ENCODE results near the gene TJAP1. TPM values are rescaled to one million over a fixed set of nuclear protein-coding genes. Genes with fewer than 3 reads are reported as not detected.

TJAP1 gene
- total and polyA plus RNA-seq, 2 of the 8 experiments (the other 6 are each of a cell fraction or from before 2014, with no cell fraction given): 30.7 to 40.4 TPM

DNA sequence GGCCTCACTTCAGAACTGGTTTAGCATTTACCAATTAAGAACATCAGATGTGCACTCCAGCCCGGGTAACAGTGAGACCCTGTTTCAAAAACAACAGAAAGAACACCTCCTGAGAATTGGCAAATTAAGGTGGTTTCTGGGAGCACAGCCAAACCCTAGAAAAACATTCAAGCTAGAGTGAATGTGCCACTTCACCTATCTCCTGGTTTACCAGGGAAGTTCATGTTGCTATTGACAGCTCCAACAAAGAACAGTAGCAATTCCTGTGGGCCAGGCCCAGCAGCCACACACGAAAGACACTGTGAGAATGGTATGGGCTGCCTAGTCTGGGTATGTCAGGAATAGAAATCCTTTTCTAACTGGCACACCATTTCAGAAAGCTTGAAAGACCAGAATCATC, 44.5 kb downstream of the TJAP1 start:
- Histone ChIP-seq H2AFZ (ENCODE audit: low read length) (no peak overlapping the region), H2BK12ac (ENCODE audit: low read depth, low read length) (no peak overlapping the region), H4K91ac (replicated peaks; ENCODE audit: insufficient read length, low read length) (no peak overlapping the region), H2AK5ac (ENCODE audit: low read depth, low read length) (no peak overlapping the region), H2BK120ac (replicated peaks; ENCODE audit: low read depth, low read length) (no peak overlapping the region), H3K56ac (replicated peaks; ENCODE audit: insufficient read length, low read depth, low read length) (no peak overlapping the region), H2BK20ac (ENCODE audit: low read length) (no peak overlapping the region), H3K27ac (ENCODE audit: low read depth, low read length) (no peak overlapping the region), H3K4me1 (replicated peaks in 1 of 4; ENCODE audit: control insufficient read depth in 3 of 4, insufficient read depth in 4 of 4, low read length in 3 of 4) (peaks cover 0 to 7% (median 3%) of the 10 kb centered on the region in 4 experiments; a peak in 3 of 7 replicates), H3K23me2 (ENCODE audit: low read depth, low read length) (peaks cover 6% of the 10 kb centered on the region; the same call in 1 of the 2 replicates), H3K27me3 (replicated peaks in 1 of 4; ENCODE audit: control insufficient read depth in 3 of 4, extremely low read depth in 1 of 4, insufficient read depth in 3 of 4, low read length in 3 of 4) (no peaks in the 10 kb centered on the region), H4K8ac (ENCODE audit: extremely low read depth, insufficient read depth, low read length) (no peak overlapping the region), H4K20me1 (replicated peaks in 1 of 2; ENCODE audit: control insufficient read depth in 1 of 2, insufficient read depth in 2 of 2, low read length in 2 of 2) (peaks cover 7 to 10% of the 10 kb centered on the region in 2 experiments), H3K79me2 (ENCODE audit: control insufficient read depth in 1 of 2, insufficient read depth in 2 of 2, low read length in 2 of 2) (peaks cover 13 to 26% of the 10 kb centered on the region in 2 experiments), H3K14ac (ENCODE audit: insufficient read length) (no peak overlapping the region), H2BK15ac (ENCODE audit: low read length) (no peak overlapping the region), H3K18ac (ENCODE audit: extremely low read depth, low read length) (no peak overlapping the region), H3K4me3 (ENCODE audit: extremely low read depth in 1 of 4, insufficient read depth in 2 of 4, low read depth in 3 of 4, low read length in 4 of 4) (no peak overlapping the region), H3K23ac (ENCODE audit: insufficient read length) (no peak overlapping the region), H3K9me3 (ENCODE audit: insufficient read depth in 2 of 2, low read depth in 1 of 2, low read length in 1 of 2) (no peaks in the 10 kb centered on the region), H2BK5ac (ENCODE audit: low read depth, low read length) (no peak overlapping the region), H4K5ac (ENCODE audit: insufficient read length, low read depth, low read length) (no peak overlapping the region), H3K9ac (replicated peaks in 1 of 4; ENCODE audit: extremely low read depth in 1 of 4, low read depth in 3 of 4, low read length in 3 of 4) (no peak overlapping the region; a peak in 1 of 7 replicates), H3K79me1 (ENCODE audit: low read depth, low read length) (peaks cover 2% of the 10 kb centered on the region; the same call in 1 of the 2 replicates), H3K36me3 (ENCODE audit: control insufficient read depth in 2 of 4, insufficient read depth in 4 of 4, low read length in 3 of 4) (peaks cover 50 to 76% (median 73%) of the 10 kb centered on the region in 4 experiments), H3K4me2 (ENCODE audit: insufficient read depth in 1 of 2, low read depth in 2 of 2, low read length in 2 of 2) (no peak overlapping the region), H3K4ac (replicated peaks; ENCODE audit: insufficient read length, low read depth, low read length) (no peak overlapping the region)
- ChIA-PET POLR2A (ENCODE audit: partially characterized antibody) (interaction anchor here (0.6 to 12.4 kb wide), 9 partner anchors 10 to 65 kb away, joined by 3 to 147 read pairs (median 7); partner anchors contain the start of genes LRRC73, POLH and XPO5), CTCF (ENCODE audit: partially characterized antibody) (interaction anchor here (0.6 to 1.4 kb wide), 6 partner anchors 16 to 217 kb away, joined by 3 to 4 read pairs (median 3); no protein-coding TSS in a partner anchor)
- FAIRE-seq (no peak), DNase-seq (ENCODE audit: low read depth in 1 of 2, low spot score in 2 of 2) (no peak)
- WGBS, 2 experiments (ENCODE audit: extremely low coverage in 1 of 2, insufficient coverage in 1 of 2, insufficient read length in 1 of 2, insufficient replicate concordance in 2 of 2, low coverage in 1 of 2, low lambda C conversion rate in 2 of 2, missing lambda C conversion rate in 1 of 2): 96% methylated on average over 2 of the region's 2 CpGs; no CpG with 5 or more reads in 1 of the 2 experiments
- no peak for TF ChIP-seq RAD21 (IDR thresholded peaks at IDR 0.05 in 1 of 2, conservative IDR thresholded peaks at IDR 0.05 in 1 of 2; ENCODE audit: low read depth in 2 of 2, low read length in 2 of 2)
- TF ChIP-seq POU5F1 (IDR thresholded peaks at IDR 0.05; ENCODE audit: low read depth, low read length): no peak
- TF ChIP-seq JUND (IDR thresholded peaks at IDR 0.05; ENCODE audit: low read length): no peak
- no peak for TF ChIP-seq ASH2L (IDR thresholded peaks at IDR 0.05; ENCODE audit: low read length)
- TF ChIP-seq CBX5 (IDR thresholded peaks at IDR 0.05; ENCODE audit: low read depth, low read length): no peak
- TF ChIP-seq SP4 (IDR thresholded peaks at IDR 0.05; ENCODE audit: low read length): no peak
- no peak for TF ChIP-seq TCF12 (IDR thresholded peaks at IDR 0.05; ENCODE audit: low read depth, low read length)
- no peak for TF ChIP-seq CREB1 (IDR thresholded peaks at IDR 0.05)
- no peak for TF ChIP-seq EZH2 (IDR thresholded peaks at IDR 0.05; ENCODE audit: low read depth, low read length, severe bottlenecking)
- no peak for TF ChIP-seq CBX8 (IDR thresholded peaks at IDR 0.05; ENCODE audit: borderline replicate concordance, low read depth, low read length)
- TF ChIP-seq TAF7 (optimal IDR thresholded peaks at IDR 0.05; ENCODE audit: borderline replicate concordance, low read depth, low read length): no peak
- TF ChIP-seq GTF2F1 (IDR thresholded peaks at IDR 0.05; ENCODE audit: borderline replicate concordance, low read depth, low read length): no peak
- TF ChIP-seq TEAD4 (IDR thresholded peaks at IDR 0.05; ENCODE audit: low read depth, low read length): no peak
- TF ChIP-seq, protein P1, sequence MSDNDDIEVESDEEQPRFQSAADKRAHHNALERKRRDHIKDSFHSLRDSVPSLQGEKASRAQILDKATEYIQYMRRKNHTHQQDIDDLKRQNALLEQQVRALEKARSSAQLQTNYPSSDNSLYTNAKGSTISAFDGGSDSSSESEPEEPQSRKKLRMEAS (IDR thresholded peaks at IDR 0.05): no peak

Measured in H1 (cell line).